GM18873 (cell line): Measurements from ENCODE around the gene LONRF2.

ENCODE experiments used
- ATAC-seq: cut with Tn5 transposase; IDR thresholded peaks from one replicate; pipeline ENCODE4 v1.9.1; 2021; ENCODE audit warnings: mild to moderate bottlenecking, moderate library complexity, moderate number of reproducible peaks; ENCODE audit not compliant: unreplicated experiment, low FRiP score

Gene LONRF2

DNA sequence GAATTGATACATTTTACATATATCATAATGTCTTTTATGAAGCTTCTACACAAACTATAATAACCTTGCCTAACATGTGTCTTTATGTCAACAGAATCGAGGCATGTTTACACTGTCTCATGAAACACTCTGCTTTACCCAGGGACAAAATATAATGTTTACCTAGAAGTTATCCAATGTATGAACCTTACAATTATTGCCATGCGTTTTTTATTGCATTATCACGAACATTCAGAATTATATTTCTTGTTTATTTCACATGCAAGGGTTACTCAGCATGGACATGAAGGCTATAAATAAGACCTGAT lies 19.8 kb downstream of the LONRF2 start:
- ATAC-seq, result no peak

- ATAC-seq, result no peak
Observed at GRCh38 chr2:100301881-100302584, 20.3 kb downstream of the LONRF2 start.

DNA sequence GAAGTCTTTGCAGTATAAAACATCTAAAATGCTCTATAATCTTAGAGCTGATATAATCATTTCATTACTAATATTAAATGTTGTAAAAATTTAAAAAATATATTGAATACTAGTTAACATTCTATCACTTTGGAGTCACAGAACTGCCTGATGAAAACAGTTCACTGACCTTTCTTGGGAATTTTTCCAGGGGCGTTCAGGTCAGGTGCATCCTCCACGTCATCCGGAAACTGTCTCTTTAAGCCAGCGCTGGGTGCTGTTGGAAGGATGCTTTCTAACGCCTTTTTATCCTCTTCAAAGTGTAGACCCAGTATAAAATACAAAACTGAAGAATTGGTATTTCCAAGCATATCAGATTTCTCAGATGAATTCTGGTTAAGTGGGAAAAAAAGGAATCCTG lies 22.8 kb downstream of the LONRF2 start:
- no peak for ATAC-seq

DNA sequence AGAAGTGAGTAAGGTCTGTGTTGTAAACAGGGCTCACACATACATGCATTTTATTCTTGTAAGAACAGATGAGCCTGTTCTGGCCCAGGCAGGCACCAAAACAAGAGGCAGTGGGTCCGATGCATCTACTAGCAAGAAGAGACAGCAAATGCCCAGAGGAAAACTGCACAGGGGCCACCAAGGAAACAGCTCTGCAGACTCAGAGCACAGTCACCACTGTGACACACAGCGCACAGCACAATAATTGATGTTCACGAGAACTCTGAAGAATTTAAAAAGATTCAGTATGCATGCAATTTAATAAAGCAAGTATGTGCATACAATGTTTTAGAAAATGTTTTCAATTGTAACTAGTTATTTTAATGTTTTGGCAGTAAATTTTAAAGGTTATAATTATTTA lies 24.8 kb downstream of the LONRF2 start:
- no peak for ATAC-seq

DNA sequence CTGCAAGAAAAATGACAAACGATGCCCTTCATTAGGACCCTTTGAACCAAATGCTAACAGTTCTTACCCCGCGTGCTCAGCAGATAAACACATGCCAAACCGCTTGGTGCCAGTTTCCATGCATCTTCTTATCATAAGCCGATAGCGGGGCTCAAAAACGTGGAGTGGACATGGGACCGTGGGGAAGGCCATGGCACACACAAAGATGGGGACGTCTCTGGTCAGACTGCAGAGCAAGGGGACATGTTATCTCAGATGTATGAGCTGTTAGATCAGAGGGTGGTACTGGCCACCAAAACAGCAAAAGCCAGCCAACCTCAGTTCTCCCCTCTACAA lies 28.2 kb downstream of the LONRF2 start:
- ATAC-seq, result no peak

DNA sequence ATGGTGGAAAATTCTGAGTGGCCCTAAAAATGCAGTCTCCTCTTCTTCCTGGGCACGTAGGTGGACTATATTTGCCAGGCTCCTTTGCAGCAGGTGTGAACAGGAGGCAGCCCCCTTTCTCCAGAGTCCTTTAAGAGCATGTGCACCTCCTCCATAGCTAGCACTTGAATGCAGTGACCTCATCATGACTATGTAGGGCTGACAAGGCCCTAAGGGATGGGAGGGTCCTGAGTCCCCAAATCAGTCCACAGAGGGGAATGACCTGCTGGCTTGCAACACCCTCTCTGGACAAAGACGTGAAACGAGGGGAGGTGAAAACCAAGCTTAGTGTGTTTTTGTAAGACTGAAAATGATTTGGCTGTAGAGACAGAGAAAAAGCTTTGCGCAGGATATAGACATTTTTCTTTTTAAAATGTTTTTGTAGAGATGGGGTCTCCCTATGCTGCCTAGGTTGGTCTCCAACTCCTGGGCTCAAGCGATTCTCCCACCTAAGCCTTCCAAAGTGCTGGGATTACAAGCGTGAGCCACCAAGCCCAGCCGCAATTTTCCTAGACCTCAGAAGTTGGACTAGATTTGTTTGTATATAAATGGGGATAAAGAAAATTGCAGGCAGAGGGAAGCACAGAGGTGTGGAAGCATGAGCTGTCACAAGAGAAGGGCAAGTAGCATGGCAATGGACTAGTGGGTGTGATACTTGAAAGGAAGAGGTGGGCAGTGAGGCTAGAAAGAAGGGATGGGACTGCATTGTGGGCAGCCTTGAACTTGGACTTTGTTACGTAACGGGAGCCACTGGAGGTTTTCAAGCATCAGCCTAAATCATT lies 28.8 kb downstream of the LONRF2 start:
- no peak for ATAC-seq

DNA sequence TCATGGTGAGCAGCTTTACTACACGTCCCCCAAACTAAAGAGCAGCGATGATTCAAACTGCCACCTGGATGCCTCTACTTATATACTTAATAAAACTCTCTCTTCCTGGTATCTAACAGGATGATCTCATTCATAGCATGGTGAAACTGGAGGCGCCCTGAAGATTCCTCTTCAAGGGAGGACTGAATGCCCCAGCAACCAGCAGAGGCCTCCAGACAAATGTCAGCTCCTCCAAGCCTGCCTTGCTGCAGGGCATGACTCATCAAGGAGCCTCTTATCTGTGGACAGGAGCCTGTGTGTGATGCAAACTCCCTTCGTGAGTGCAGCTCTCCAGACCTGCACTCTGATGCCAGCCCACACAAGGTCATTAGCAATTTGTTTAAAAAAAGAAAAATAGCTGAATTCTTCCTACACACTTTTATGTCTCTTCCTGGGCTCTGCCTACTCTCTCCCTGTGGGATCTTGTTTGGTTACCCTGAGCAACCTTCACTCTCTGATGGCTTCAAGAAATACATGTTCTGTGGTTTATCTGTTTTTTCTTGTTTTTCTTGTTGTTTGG lies 30.2 kb downstream of the LONRF2 start:
- no peak for ATAC-seq

DNA sequence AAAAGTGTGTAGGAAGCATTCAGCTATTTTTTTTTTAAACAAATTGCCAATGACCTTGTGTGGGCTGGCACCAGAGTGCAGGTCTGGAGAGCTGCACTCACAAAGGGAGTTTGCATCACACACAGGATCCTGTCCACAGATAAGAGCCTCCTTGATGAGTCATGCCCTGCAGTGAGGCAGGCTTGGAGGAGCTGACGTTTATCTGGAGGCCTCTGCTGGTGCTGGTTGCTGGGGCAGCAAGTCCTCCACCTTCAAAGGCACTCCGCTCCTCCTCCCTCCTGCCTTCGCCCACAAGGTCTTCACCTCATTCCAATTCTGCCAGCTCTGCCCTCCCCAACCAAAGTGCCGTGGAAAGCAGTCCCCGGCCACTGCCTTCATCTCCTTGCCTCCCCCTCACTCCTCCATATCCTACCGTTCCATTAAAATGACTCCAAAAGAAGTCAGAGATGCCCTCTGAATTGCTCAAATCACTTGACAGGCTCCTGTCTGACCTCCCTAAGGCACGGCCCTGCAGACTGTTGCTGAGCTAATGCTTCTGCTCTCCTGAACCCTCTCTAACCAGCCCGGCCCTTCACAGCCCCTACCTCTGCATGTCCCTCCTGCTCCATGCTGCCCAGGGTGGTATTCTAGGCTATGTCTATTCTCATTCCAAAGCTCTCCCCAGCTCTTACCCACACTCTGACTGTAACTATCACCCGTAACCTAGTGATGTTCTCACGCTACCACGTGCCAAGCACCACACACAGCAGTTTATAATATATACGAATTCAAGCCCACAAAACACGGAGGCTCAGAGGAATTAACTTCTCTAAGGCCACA lies 30.9 kb downstream of the LONRF2 start:
- no peak for ATAC-seq

DNA sequence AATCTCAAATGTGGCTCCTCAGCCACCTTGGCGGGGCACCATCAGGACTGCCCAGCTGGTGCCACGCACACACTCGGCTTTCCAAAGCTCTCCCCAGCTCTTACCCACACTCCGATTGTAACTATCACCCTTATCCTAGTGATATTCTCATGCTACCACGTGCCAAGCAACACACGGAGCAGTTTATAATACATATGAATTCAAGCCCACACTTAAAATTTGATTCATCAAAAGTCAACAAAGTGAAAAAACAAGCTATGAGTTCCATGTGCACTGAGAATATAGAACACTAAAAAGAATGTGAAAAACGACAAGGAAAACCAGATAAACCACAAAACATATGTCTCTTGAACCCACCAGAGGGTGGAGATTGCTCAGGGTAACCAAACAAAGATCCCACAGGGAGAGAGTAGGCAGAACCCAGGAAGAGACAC lies 31.6 kb downstream of the LONRF2 start:
- ATAC-seq, result no peak

GRCh38 chr2:100289020-100289419 lies 33.3 kb downstream of the LONRF2 start:
- ATAC-seq, result no peak

- ATAC-seq, result no peak
Observed at GRCh38 chr2:100286318-100286717, 36.0 kb downstream of the LONRF2 start.

DNA sequence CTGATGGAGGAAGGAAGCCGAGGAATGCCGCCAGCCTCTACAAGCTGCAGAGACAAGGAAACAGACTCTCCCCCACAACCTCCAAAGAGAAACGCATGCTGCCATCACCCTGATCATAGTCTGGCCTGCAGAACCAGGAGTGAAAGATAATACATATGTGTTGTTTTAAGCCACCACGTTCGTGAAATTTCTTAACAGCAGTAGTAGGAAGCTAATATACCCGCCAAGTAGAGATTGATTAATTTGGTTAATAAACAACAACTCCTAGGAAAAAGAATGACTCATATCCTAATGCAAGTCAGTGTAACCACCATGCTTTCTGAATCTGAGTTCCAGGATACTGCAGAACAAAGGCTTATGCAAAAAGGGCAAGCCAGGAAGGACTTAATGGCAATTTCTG lies 36.6 kb downstream of the LONRF2 start:
- ATAC-seq, result no peak

DNA sequence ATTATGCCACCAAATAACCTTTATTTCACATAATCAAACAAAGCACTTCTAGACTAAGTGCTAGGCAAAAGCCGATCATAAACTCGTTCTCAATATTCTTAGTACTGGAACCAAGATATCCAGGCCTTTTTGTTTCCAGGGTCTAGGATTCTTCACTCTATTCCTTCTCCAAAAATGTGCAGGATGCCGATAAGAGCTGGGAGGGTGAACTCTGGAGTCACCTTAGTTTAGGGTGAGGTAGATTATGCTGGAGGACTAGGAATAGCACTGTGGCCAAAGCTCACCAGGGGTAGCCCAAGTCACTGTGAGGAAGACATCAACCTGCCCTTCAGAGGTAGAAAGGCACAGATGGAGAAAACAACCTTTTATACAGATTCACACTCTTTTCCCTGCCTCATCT lies 37.3 kb downstream of the LONRF2 start:
- ATAC-seq, result no peak

GRCh38 chr2:100283724-100284501 lies 38.4 kb downstream of the LONRF2 start:
- ATAC-seq, result no peak

DNA sequence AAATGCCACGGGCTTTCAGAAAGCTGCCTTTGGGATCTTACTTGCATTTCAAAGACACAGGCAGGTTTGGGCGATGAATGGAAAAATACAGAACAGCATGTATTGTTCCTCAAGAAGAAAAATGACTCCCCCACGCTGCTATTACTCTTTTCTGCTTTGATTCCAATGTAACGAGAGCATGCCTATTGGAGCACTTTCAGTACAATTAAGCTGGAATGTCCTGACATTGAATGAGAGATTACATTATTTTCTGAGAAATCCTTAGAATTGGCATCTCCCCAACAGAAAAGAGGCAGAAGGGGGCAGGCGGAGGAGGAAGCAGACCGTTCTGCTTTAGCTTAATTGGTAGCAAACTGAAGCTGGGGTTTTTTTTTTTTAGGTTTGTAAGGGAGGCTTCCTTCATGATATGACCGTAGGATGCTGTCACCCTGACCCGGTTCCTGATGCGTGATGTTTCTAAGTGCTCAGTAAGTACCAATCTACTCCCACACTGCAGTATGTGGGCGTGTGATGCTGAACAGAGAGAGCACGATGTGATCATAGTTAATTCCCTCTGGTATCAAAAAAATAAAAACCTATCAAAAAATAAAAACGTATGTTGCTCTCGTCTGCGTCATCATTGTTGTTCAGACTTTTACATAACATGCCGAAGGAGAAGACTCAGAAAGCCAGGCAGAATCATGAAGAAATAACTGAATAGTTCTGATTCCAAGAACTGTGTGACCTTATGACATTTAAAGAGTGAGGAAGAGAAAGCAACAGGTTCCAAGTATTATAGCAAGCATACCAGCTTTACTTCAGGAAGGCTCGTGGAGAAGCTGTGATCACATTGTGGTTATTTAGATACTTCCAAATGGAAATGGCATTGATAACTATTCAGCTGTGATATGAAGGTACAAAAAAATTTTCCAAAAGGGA lies 40.5 kb downstream of the LONRF2 start:
- no peak for ATAC-seq

DNA sequence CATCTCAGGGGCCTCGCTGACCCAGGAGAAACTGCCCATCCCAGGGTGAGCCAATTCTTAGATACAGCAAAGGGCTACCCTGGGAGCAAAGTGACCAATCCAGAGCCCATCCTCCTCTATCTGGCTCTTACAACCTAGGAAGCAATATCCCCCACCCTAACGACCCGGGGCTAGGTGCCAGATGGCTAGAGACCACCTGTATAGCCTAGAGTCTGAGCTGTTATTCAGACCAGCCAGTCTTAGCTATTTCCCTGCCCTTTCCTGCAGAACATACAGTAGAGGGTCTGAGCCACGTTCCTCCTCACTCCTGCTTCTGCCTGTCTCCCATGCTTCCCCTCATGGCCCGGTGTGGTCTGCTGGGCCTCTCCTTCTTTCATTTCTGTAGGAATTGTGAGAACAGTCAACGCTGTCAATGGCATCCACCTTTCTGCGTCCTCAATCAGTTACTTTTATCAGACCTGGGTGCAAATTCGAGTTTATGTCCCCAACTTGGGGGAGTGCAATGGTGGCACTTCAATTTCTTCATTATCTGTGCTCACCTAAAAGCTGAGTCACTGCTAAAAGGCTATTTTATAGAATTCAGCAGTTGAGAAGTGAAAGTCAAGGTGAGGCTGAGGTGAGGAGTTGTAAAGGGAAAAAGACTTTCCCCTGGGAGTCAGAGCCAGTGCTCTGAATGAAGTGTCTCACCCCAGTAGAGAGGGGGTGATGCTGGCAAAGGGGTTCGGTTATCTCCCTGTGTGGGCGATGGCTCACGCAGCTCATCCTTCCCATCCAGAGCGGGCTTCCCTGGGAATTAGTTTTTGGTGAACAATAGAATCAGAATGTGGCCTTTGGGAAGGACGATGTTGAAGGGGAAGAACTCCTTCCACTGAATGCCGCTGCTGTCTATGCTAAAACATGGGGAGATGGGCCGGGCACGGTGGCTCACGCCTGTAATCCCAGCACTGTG lies 42.4 kb downstream of the LONRF2 start:
- no peak for ATAC-seq

- ATAC-seq, result no peak
Observed at GRCh38 chr2:100278986-100279385, 43.3 kb downstream of the LONRF2 start.

DNA sequence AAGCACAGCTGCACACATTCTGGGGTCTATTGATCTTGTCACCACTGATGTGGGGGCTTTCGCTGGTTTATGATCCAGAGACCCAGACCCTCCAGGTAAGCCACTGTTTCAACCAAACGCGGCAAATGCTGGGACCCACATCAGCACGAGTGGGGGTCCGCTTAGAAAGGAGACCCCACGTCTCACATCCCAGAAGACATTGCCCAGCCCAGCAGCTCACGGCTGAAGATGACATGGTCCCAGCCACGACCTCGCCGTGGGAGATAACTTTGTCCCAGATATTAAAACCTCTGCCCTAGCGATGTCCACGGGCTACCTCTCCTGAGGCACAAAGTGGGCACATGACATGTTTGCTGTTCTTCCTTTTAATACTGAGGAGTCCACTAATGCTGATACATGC lies 43.8 kb downstream of the LONRF2 start:
- no peak for ATAC-seq
